Adrenal gland (tissue), 12 donors: ENCODE measurements around the gene ACSF2. TPM values are rescaled to one million over a fixed set of nuclear protein-coding genes. Genes with fewer than 3 reads are reported as not detected.

ENCODE experiments used
- DNase-seq, 7 donors: peaks; one replicate each; pipeline ENCODE4 v3.0.0-alpha.2; 2019 to 2020
- H3K27ac ChIP-seq, 5 donors: fragments of 200-600 bp; sonication (generic) in 4 of 5; 1 replicate in 3 of 5; 2 replicates in 2 of 5; pipeline versions ENCODE4 v1.5.1 to v1.8.0; 2016 to 2020; ENCODE audit warnings: mild to moderate bottlenecking in 1 of 5
- H3K27me3 ChIP-seq: fragments of 200-600 bp; 2 replicates; pipeline ENCODE4 v1.8.0; 2021
- H3K36me3 ChIP-seq, 2 donors: fragments of 200-600 bp; replicated peaks in 1 of 2; 1 replicate in 1 of 2; 2 replicates in 1 of 2; pipeline versions ENCODE4 v1.5.1 to v1.8.0; 2018 to 2022
- H3K4me1 ChIP-seq, 2 donors: fragments of 200-600 bp; replicated peaks in 1 of 2; 1 replicate in 1 of 2; 2 replicates in 1 of 2; pipeline versions ENCODE4 v1.5.1 to v1.8.0; 2018 to 2021
- H3K4me3 ChIP-seq, 4 donors: fragments of 200-600 bp; sonication (generic) in 3 of 4; one replicate each; pipeline ENCODE4 v1.5.1; 2016 to 2018
- H3K9me3 ChIP-seq, 3 donors: fragments of 200-600 bp; sonication (generic) in 1 of 3; replicated peaks in 1 of 3; 1 replicate in 2 of 3; 2 replicates in 1 of 3; pipeline versions ENCODE4 v1.5.1 to v1.8.0; 2016 to 2021
- POLR2A ChIP-seq, 2 donors: fragments of 450-650 bp; IDR thresholded peaks; one replicate each; pipeline ENCODE4 v1.6.1; 2017; ENCODE audit warnings: antibody characterized with exemption in 2 of 2, mild to moderate bottlenecking in 2 of 2, moderate library complexity in 1 of 2
- WGBS, 4 donors: extraction: QIAGEN DNeasy Blood & Tissue Kit in 2 of 4; methylation state at CpG; one replicate each; pipeline versions ENCODE4 v1.1.5 to v1.1.7; 2013 to 2017; 5-methylcytosine and 5-hydroxymethylcytosine counted together
- intact Hi-C, 2 donors: fragments of 100-400 bp; cut with DNase I; formaldehyde crosslinking; loops; one replicate each; pipeline versions ENCODE4 v1.14.1 to v1.15.0; 2022 to 2023
- polyA plus RNA-seq, 3 donors: library from polyadenylated mRNA; stranded (reverse); fragments of 200-250 nt in 2 of 3; fragments of 350-450 nt in 1 of 3; fragmentation: Illumina TruSeq in 1 of 3; extraction: RNeasy Lipid Tissue Mini Kit (QIAGEN cat#74804) in 1 of 3; gene quantifications; one replicate each; pipeline ENCODE4 v1.2.3, GENCODE V29; 2013 to 2014
- total RNA-seq, 9 donors: library from RNA; depleted of rRNA in 4 of 9; stranded (reverse); fragments of >200 nt in 4 of 9; fragments of 120-200 nt in 1 of 9; fragmentation: NEBNext Ultra II Directional in 1 of 9; extraction: Animal tissue kit (Norgen Biotek cat#: 25700) in 1 of 9; gene quantifications; one replicate each; pipeline versions ENCODE4 v1.1.0 to v1.2.4, GENCODE V29; 2013 to 2023
- TF ChIP-seq, protein P1 (sequence below), 6 experiments: fragments of 450-650 bp in 4 of 6; fragments of 200-600 bp in 2 of 6; sonication (generic) in 1 of 6; IDR thresholded peaks; 1 replicate in 5 of 6; 2 replicates in 1 of 6; pipeline versions ENCODE4 v1.5.1 to v1.8.0; 2016 to 2021; ENCODE audit warnings: antibody characterized with exemption in 6 of 6, mild to moderate bottlenecking in 2 of 6, moderate library complexity in 1 of 6
- donor health status: healthy with polysubstance abuse.
- donor health status: Bipolar disorder and iron deficiency.
- donor health status: DM: yes; HTN: yes; CAD: no.
- donor health status: DM: no; HTN: no; CAD: no.
- donor health status: DM: no; HTN: no; CAD: no.
- donor health status: DM: yes; HTN: yes; CAD: no.

Gene ACSF2
- total and polyA plus RNA-seq, 12 donors: 92.1 to 434 (median 196) TPM

GRCh38 chr17:50511058-50511457, 85.0 kb downstream of the ACSF2 start:
- DNase-seq: peak in 6 of 7 donors; percentile 36 to 71 (median 50)
- peak overlapping the region in 1 of 4 donors; percentile 12 for H3K4me3 ChIP-seq
- no peaks in the 10 kb centered on the region for H3K36me3 ChIP-seq
- no peaks in the 10 kb centered on the region for H3K9me3 ChIP-seq
- peak overlapping the region; percentile 81 to 88 (median 84) for H3K27ac ChIP-seq
- peaks cover 45 to 49% of the 10 kb centered on the region in 2 donors for H3K4me1 ChIP-seq
- intact Hi-C loops: no loop called here
- no peaks in the 10 kb centered on the region for H3K27me3 ChIP-seq
- 14 to 26% (median 24%) methylated on average over 3 of the region's 3 CpGs for WGBS, 4 donors
- peak in 1 of 2 donors; percentile 47 for TF ChIP-seq POLR2A (IDR thresholded peaks at IDR 0.05)
- TF ChIP-seq, protein P1, sequence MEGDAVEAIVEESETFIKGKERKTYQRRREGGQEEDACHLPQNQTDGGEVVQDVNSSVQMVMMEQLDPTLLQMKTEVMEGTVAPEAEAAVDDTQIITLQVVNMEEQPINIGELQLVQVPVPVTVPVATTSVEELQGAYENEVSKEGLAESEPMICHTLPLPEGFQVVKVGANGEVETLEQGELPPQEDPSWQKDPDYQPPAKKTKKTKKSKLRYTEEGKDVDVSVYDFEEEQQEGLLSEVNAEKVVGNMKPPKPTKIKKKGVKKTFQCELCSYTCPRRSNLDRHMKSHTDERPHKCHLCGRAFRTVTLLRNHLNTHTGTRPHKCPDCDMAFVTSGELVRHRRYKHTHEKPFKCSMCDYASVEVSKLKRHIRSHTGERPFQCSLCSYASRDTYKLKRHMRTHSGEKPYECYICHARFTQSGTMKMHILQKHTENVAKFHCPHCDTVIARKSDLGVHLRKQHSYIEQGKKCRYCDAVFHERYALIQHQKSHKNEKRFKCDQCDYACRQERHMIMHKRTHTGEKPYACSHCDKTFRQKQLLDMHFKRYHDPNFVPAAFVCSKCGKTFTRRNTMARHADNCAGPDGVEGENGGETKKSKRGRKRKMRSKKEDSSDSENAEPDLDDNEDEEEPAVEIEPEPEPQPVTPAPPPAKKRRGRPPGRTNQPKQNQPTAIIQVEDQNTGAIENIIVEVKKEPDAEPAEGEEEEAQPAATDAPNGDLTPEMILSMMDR (IDR thresholded peaks at IDR 0.05): no peak

DNA sequence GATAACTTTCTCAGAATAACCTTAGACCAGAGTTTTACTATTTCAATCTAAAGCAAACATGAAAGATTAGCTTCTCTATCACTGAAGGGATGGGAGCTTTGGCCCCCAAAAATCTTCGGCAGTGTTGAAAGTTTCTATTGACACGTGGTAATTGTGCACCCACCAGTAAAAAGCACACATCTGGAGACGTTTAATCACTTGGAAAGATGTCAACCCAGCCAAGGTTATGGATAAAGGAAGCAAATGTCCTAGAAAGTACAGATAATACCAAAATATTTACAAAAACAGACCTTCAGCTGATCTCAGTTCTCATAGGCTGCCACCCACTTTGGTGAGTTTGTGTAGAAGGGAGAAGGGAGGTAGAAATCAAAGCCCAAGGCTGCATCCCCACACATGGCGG, 87.5 kb downstream of the ACSF2 start:
- H3K27ac ChIP-seq: peak overlapping the region in 3 of 5 donors; percentile 22 to 52 (median 44)
- H3K36me3 ChIP-seq: no peaks in the 10 kb centered on the region

DNA sequence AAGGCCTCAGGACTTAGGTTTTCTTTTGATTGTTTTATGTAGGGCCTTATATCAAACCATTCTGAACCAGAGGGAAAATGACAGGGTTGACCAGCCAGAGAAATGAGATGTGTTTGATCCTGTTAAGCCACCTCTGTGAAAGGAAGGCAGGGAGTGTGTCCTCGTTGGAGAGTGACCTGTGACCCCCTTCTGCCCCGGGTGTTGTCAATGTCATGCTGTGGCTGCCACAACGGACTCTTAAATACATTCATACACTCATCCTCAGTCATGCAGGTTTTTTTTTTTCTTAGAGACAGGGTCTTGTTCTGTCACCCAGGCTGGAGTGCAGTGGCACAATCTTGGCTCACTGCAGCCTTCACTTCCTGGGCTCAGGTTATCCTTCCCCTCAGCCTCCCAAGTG, 88.4 kb downstream of the ACSF2 start:
- peaks cover 38 to 43% of the 10 kb centered on the region in 2 donors for H3K4me1 ChIP-seq
- H3K9me3 ChIP-seq: no peaks in the 10 kb centered on the region
- H3K27ac ChIP-seq: peak overlapping the region in 3 of 5 donors; percentile 22 to 52 (median 44)
- DNase-seq: no peak
- no peaks in the 10 kb centered on the region for H3K36me3 ChIP-seq
- H3K4me3 ChIP-seq: no peak overlapping the region
- intact Hi-C loops: no loop called here
- no peaks in the 10 kb centered on the region for H3K27me3 ChIP-seq
- WGBS, 4 donors: 37 to 54% (median 45%) methylated on average over 3 of the region's 3 CpGs
- TF ChIP-seq, protein P1 (IDR thresholded peaks at IDR 0.05): no peak
- no peak for TF ChIP-seq POLR2A (IDR thresholded peaks at IDR 0.05)

More for the DNA sequence above, 87.5 kb downstream of the ACSF2 start:
- TF ChIP-seq, protein P1 (IDR thresholded peaks at IDR 0.05): no peak
- peak in 1 of 2 donors; percentile 7 for TF ChIP-seq POLR2A (IDR thresholded peaks at IDR 0.05)
- H3K9me3 ChIP-seq: no peaks in the 10 kb centered on the region
- no peak overlapping the region for H3K4me3 ChIP-seq
- peaks cover 39 to 43% of the 10 kb centered on the region in 2 donors for H3K4me1 ChIP-seq
- intact Hi-C loops: no loop called here
- DNase-seq: peak in 2 of 7 donors; percentile 28 to 36
- no peaks in the 10 kb centered on the region for H3K27me3 ChIP-seq
- WGBS, 4 donors: 30 to 44% (median 33%) methylated on average over 4 of the region's 4 CpGs

GRCh38 chr17:50514936-50515702, 89.1 kb downstream of the ACSF2 start:
- intact Hi-C loops: no loop called here
- 66 to 75% (median 75%) methylated on average over 6 of the region's 6 CpGs for WGBS, 4 donors
- H3K9me3 ChIP-seq: no peaks in the 10 kb centered on the region

More at GRCh38 chr17:50514936-50515702, 89.1 kb downstream of the ACSF2 start:
- Histone ChIP-seq H3K4me3 (no peak overlapping the region), H3K27me3 (no peaks in the 10 kb centered on the region), H3K36me3 (no peaks in the 10 kb centered on the region), H3K27ac (peak overlapping the region in 2 of 5 donors; percentile 7 to 52), H3K4me1 (peaks cover 38 to 43% of the 10 kb centered on the region in 2 donors)
- no peak for TF ChIP-seq POLR2A (IDR thresholded peaks at IDR 0.05)
- TF ChIP-seq, protein P1 (IDR thresholded peaks at IDR 0.05): no peak
- DNase-seq: peak; percentile 44 to 81 (median 77)
